K562 (cell line): ENCODE results near the gene CHD3. TPM values are rescaled to one million over a fixed set of nuclear protein-coding genes. Genes with fewer than 3 reads are reported as not detected.
"Not testable (repeated sequence)": the region's sequence is repeated elsewhere in the genome, so short reads cannot be mapped to it uniquely, and the experiment has no call there.

Experiments used
- ATAC-seq: fragments of 200-7000 bp; cut with Tn5 transposase; 3 replicates; pipeline ENCODE4 v1.9.1; 2020; ENCODE audit warnings: moderate library complexity
- BruUV-seq: library from RNA; stranded (reverse); fragments of 400-500 nt; replicated peaks from 2 replicates; lab custom pipeline; 2021; lab: Mats Ljungman, UMichigan
- CTCF ChIA-PET: fragments of 300-600 bp; formaldehyde crosslinking; extraction: SDS; loops from one replicate; lab custom pipeline; 2021; ENCODE audit warnings: low intra/inter-chr PET ratio; lab: Yijun Ruan, JAX
- POLR2A ChIA-PET: fragments of 300-600, 350-650 bp; sonication (Branson Sonifier 250); formaldehyde crosslinking; extraction: SDS; loops from one replicate; lab custom pipeline; 2021; ENCODE audit warnings: antibody characterized with exemption, inconsistent platforms; lab: Yijun Ruan, JAX
- DNase-seq, 4 experiments: peaks; one replicate each; pipeline versions ENCODE4 v3.0.0 to v3.0.0-alpha.2; 2011 to 2018; ENCODE audit warnings: low spot score in 3 of 4, mixed read lengths in 3 of 4; ENCODE audit errors: extremely low read depth in 1 of 4
- FAIRE-seq: peaks from 2 replicates; lab custom pipeline; 2011; peaks lifted over from hg19 to GRCh38; lab: Jason Lieb, UNC
- H2AFZ ChIP-seq: 2 replicates; pipeline ENCODE4 v1.6.0; 2011; ENCODE audit warnings: low read depth, low read length, control low read depth, inconsistent platforms
- H3K27ac ChIP-seq: fragments of 200-600 bp; 3 replicates; pipeline ENCODE4 v1.8.0; 2011; ENCODE audit warnings: low read depth, mild to moderate bottlenecking, control low read depth, inconsistent platforms, low read length, moderate library complexity, mixed read lengths; ENCODE audit errors: extremely low read depth
- H3K27me3 ChIP-seq, 2 experiments: fragments of 300-600 bp in 1 of 2; 2 replicates in 1 of 2; 3 replicates in 1 of 2; pipeline versions ENCODE4 v1.6.0 to v1.8.0; 2011; ENCODE audit warnings: inconsistent platforms in 2 of 2, low read length in 2 of 2, mild to moderate bottlenecking in 1 of 2, mixed read lengths in 1 of 2, moderate library complexity in 1 of 2; ENCODE audit not compliant: control insufficient read depth in 2 of 2, insufficient read depth in 2 of 2
- H3K36me3 ChIP-seq: fragments of 300-600 bp; 3 replicates; pipeline ENCODE4 v1.8.0; 2011; ENCODE audit warnings: mild to moderate bottlenecking, low read length, inconsistent platforms; ENCODE audit not compliant: control insufficient read depth, insufficient read depth
- H3K4me1 ChIP-seq, 2 experiments: fragments of 200-600 bp in 1 of 2; replicated peaks in 1 of 2; 2 replicates in 1 of 2; 3 replicates in 1 of 2; pipeline versions ENCODE4 v1.5.1 to v1.8.0; 2011; ENCODE audit warnings: inconsistent platforms in 2 of 2, low read length in 2 of 2, mild to moderate bottlenecking in 1 of 2, mixed read lengths in 1 of 2, moderate library complexity in 1 of 2; ENCODE audit not compliant: control insufficient read depth in 2 of 2, insufficient read depth in 2 of 2
- H3K4me2 ChIP-seq: 2 replicates; pipeline ENCODE4 v1.6.1; 2011; ENCODE audit warnings: low read length, control low read depth, inconsistent platforms, mixed read lengths; ENCODE audit not compliant: insufficient read depth
- H3K4me3 ChIP-seq: fragments of 200-600 bp; sonication (generic), shearing (Covaris generic); 2 replicates; pipeline ENCODE4 v1.5.1; 2016; ENCODE audit warnings: control low read depth, inconsistent platforms
- H3K79me2 ChIP-seq: fragments of 200-600 bp; 3 replicates; pipeline ENCODE4 v1.8.0; 2011; ENCODE audit warnings: low read length, inconsistent platforms; ENCODE audit not compliant: control insufficient read depth, insufficient read depth
- H3K9ac ChIP-seq, 2 experiments: 2 replicates each; pipeline versions ENCODE4 v1.6.0 to v1.6.1; 2011; ENCODE audit warnings: low read depth in 2 of 2, low read length in 2 of 2, control low read depth in 1 of 2, inconsistent platforms in 1 of 2, mild to moderate bottlenecking in 1 of 2, mixed read lengths in 1 of 2; ENCODE audit not compliant: insufficient read depth in 1 of 2
- H3K9me1 ChIP-seq: one replicate; pipeline ENCODE4 v1.6.0; 2011; ENCODE audit warnings: inconsistent platforms, mild to moderate bottlenecking, low read length, moderate library complexity; ENCODE audit not compliant: control insufficient read depth, insufficient read depth
- H3K9me3 ChIP-seq: replicated peaks from 2 replicates; pipeline ENCODE4 v1.5.1; 2011; ENCODE audit warnings: low read depth, low read length, inconsistent platforms; ENCODE audit not compliant: control insufficient read depth, insufficient read depth
- H4K20me1 ChIP-seq: replicated peaks from 2 replicates; pipeline ENCODE4 v1.6.1; 2011; ENCODE audit warnings: low read length, inconsistent platforms, mixed read lengths; ENCODE audit not compliant: control insufficient read depth, insufficient read depth
- NRF1 ChIP-seq, 2 experiments: fragments of 450-650 bp; IDR thresholded peaks in 1 of 2; conservative IDR thresholded peaks in 1 of 2; 2 replicates each; pipeline ENCODE4 v1.6.1; 2014; ENCODE audit warnings: mild to moderate bottlenecking in 2 of 2
- ZNF3 ChIP-seq: fragments of 250-450 bp; sonication (Bioruptor Pico); IDR thresholded peaks from 2 replicates; pipeline ENCODE4 v1.5.0; 2021; ENCODE audit warnings: mild to moderate bottlenecking, moderate library complexity
- WGBS: fragments of 100-300 bp; shearing (Covaris generic); methylation state at CpG from one replicate; pipeline ENCODE4 v1.1.6; 2016; ENCODE audit warnings: low coverage, mixed read lengths; ENCODE audit not compliant: insufficient coverage; ENCODE audit errors: missing lambda C conversion rate; 5-methylcytosine and 5-hydroxymethylcytosine counted together
- in situ Hi-C: fragments of 300-500 bp; cut with MboI; formaldehyde crosslinking; loops from 4 replicates; pipeline ENCODE4 v1.15.0; 2018; ENCODE audit warnings: inconsistent platforms, mixed read lengths
- intact Hi-C: fragments of 100-400 bp; cut with micrococcal nuclease; formaldehyde crosslinking; loops from 2 replicates; pipeline ENCODE4 v1.14.2; 2022
- polyA plus RNA-seq, 8 experiments: library from polyadenylated mRNA; depleted of rRNA in 4 of 8; stranded (reverse) in 5 of 8; unstranded in 3 of 8; fragments of >200 nt; fragmentation: Nextera tagmentation in 2 of 8; fragmentation: Illumina TruSeq in 1 of 8; extraction: Ambion mirVana in 2 of 8; extraction: Trizol in 1 of 8; gene quantifications; 2 replicates each; pipeline versions ENCODE4 v1.2.1 to v1.2.3, GENCODE V29; 2011 to 2014; ENCODE audit warnings: inconsistent platforms in 1 of 8, missing spikeins in 1 of 8
- total RNA-seq, 7 experiments: library from RNA; depleted of rRNA in 6 of 7; stranded (reverse); fragments of >200 nt in 6 of 7; fragmentation: Illumina TruSeq in 2 of 7; extraction: Trizol in 2 of 7; gene quantifications; 2 replicates each; pipeline versions ENCODE4 v1.2.1 to v1.2.3, GENCODE V29; 2011 to 2021; ENCODE audit warnings: low replicate concordance in 1 of 7
- TF ChIP-seq, protein P1 (sequence below): fragments of 450-650 bp; formaldehyde crosslinking; IDR thresholded peaks from 2 replicates; pipeline ENCODE4 v1.4.0; 2022; ENCODE audit warnings: missing genetic modification characterization

CHD3 gene
- total and polyA plus RNA-seq, 9 of the 15 experiments (the other 6 are each of a cell fraction or from before 2014, with no cell fraction given), result 0.39 to 38.2 (median 21.2) TPM

GRCh38 chr17:7953266-7953665 is 64.7 kb downstream of the CHD3 start:
- WGBS, result 63% methylated on average over 13 of the region's 13 CpGs
- in situ Hi-C loops, result not testable (repeated sequence)

GRCh38 chr17:7955414-7956227 is 67.0 kb downstream of the CHD3 start:
- no peaks in the 10 kb centered on the region for H4K20me1 ChIP-seq
- H3K4me2 ChIP-seq, result no peak overlapping the region
- TF ChIP-seq, protein P1, sequence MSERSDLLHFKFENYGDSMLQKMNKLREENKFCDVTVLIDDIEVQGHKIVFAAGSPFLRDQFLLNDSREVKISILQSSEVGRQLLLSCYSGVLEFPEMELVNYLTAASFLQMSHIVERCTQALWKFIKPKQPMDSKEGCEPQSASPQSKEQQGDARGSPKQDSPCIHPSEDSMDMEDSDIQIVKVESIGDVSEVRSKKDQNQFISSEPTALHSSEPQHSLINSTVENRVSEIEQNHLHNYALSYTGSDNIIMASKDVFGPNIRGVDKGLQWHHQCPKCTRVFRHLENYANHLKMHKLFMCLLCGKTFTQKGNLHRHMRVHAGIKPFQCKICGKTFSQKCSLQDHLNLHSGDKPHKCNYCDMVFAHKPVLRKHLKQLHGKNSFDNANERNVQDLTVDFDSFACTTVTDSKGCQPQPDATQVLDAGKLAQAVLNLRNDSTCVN (CRISPR knock-in tag), result no peak
- no peak for TF ChIP-seq ZNF3 (CRISPR knock-in tag)
- H3K9me3 ChIP-seq, result no peaks in the 10 kb centered on the region
- ChIA-PET POLR2A (no interaction called here), CTCF (no interaction called here)
- no peak for DNase-seq
- H3K36me3 ChIP-seq, result no peaks in the 10 kb centered on the region
- BruUV-seq, result no TSS peak
- H3K4me3 ChIP-seq, result no peak overlapping the region
- H3K9ac ChIP-seq, result no peak overlapping the region
- no peak for ATAC-seq
- no peaks in the 10 kb centered on the region for H3K9me1 ChIP-seq
- no peak overlapping the region for H3K27ac ChIP-seq
- H3K27me3 ChIP-seq, result peaks cover 0 to 3% of the 10 kb centered on the region in 2 experiments; a peak in 1 of 5 replicates
- WGBS, result 31% methylated on average over 12 of the region's 13 CpGs
- H3K79me2 ChIP-seq, result no peaks in the 10 kb centered on the region
- H3K4me1 ChIP-seq, result no peaks in the 10 kb centered on the region; a peak in 1 of 5 replicates
- in situ Hi-C loops (no loop called here), intact Hi-C loops (no loop called here)
- H2AFZ ChIP-seq, result no peak overlapping the region
- no peak for FAIRE-seq

More at GRCh38 chr17:7953266-7953665, 64.7 kb downstream of the CHD3 start:
- H3K9me1 ChIP-seq, ATAC-seq, H3K4me1 ChIP-seq, H3K36me3 ChIP-seq, H3K4me2 ChIP-seq, CTCF ChIA-PET, H3K27ac ChIP-seq, H3K79me2 ChIP-seq, H3K9ac ChIP-seq, H3K4me3 ChIP-seq, H3K9me3 ChIP-seq, H3K27me3 ChIP-seq, DNase-seq, FAIRE-seq, BruUV-seq, H4K20me1 ChIP-seq: not testable (repeated sequence)
- POLR2A ChIA-PET, result interaction anchor here (0.7 to 1.3 kb wide), 3 partner anchors 8 to 303 kb away, joined by 3 to 6 read pairs (median 3); partner anchors contain the start of genes ATP1B2 and TP53
- peak; percentile 60 to 64 for TF ChIP-seq NRF1 (conservative IDR thresholded peaks at IDR 0.05 in 1 of 2, IDR thresholded peaks at IDR 0.05 in 1 of 2)
- TF ChIP-seq, all 486 proteins: peak for 1; not testable (repeated sequence) for 485
- intact Hi-C loops, H2AFZ ChIP-seq: not testable (repeated sequence)
